D721Med (cell line): ENCODE data around the gene STARD7.

Experiments
- DNase-seq: peaks from one replicate; pipeline ENCODE4 v3.0.0; 2011; ENCODE audit warnings: low spot score; ENCODE audit not compliant: insufficient read length
- FAIRE-seq: peaks from 2 replicates; lab custom pipeline; 2011; peaks lifted over from hg19 to GRCh38; lab: Jason Lieb, UNC
- CTCF ChIP-seq: IDR thresholded peaks from 2 replicates; pipeline ENCODE4 v1.5.1; 2012; ENCODE audit warnings: mild to moderate bottlenecking, control low read depth; ENCODE audit not compliant: insufficient read depth; ENCODE audit errors: missing control alignments

The STARD7 gene

GRCh38 chr2:96204836-96205624 lies 3.6 kb downstream of the STARD7 start:
- DNase-seq (no peak), FAIRE-seq (no peak)
- no peak for TF ChIP-seq CTCF

GRCh38 chr2:96203130-96204028 lies 5.2 kb downstream of the STARD7 start:
- TF ChIP-seq CTCF, result no peak
- DNase-seq (no peak), FAIRE-seq (no peak)

GRCh38 chr2:96202152-96202854 lies 6.3 kb downstream of the STARD7 start:
- DNase-seq (no peak), FAIRE-seq (no peak)
- no peak for TF ChIP-seq CTCF

- DNase-seq (no peak), FAIRE-seq (no peak)
- TF ChIP-seq CTCF, result no peak
These were observed 7.3 kb downstream of the STARD7 start for GRCh38 chr2:96201338-96201737.

GRCh38 chr2:96198921-96199320 lies 9.7 kb downstream of the STARD7 start:
- DNase-seq (no peak), FAIRE-seq (no peak)
- TF ChIP-seq CTCF, result no peak

GRCh38 chr2:96197546-96198255 lies 10.9 kb downstream of the STARD7 start:
- DNase-seq, result no peak
- no peak for FAIRE-seq
- no peak for TF ChIP-seq CTCF
